RWPE2 (cell line): ENCODE results near the gene NME7.

Experiments used
- ATAC-seq: fragments of 200-7000 bp; cut with Tn5 transposase; 3 replicates; pipeline ENCODE4 v1.9.1; 2021; ENCODE audit warnings: low read depth
- DNase-seq: peaks from one replicate; pipeline ENCODE4 v3.0.0-alpha.2; 2020; ENCODE audit warnings: low spot score
- H3K27ac ChIP-seq: fragments of 450-650 bp; 2 replicates; pipeline ENCODE4 v1.5.1; 2017; ENCODE audit warnings: mild to moderate bottlenecking; ENCODE audit not compliant: poor library complexity, severe bottlenecking
- H3K27me3 ChIP-seq: fragments of 250-450 bp; sonication (Bioruptor Pico); 2 replicates; pipeline ENCODE4 v1.5.1; 2021; ENCODE audit warnings: mild to moderate bottlenecking, moderate library complexity; ENCODE audit not compliant: insufficient read depth, poor library complexity, severe bottlenecking
- H3K36me3 ChIP-seq: fragments of 250-450 bp; sonication (Bioruptor Pico); 2 replicates; pipeline ENCODE4 v1.5.1; 2020; ENCODE audit warnings: low read depth, mild to moderate bottlenecking, moderate library complexity
- H3K4me1 ChIP-seq: fragments of 250-450 bp; sonication (Bioruptor Pico); 2 replicates; pipeline ENCODE4 v1.5.1; 2021; ENCODE audit warnings: mild to moderate bottlenecking, moderate library complexity; ENCODE audit not compliant: insufficient read depth, poor library complexity, severe bottlenecking
- H3K4me3 ChIP-seq: fragments of 250-450 bp; sonication (Bioruptor Pico); 2 replicates; pipeline ENCODE4 v1.5.1; 2021; ENCODE audit warnings: mild to moderate bottlenecking, moderate library complexity; ENCODE audit not compliant: severe bottlenecking
- H3K9me3 ChIP-seq: fragments of 250-450 bp; sonication (Bioruptor Pico); 2 replicates; pipeline ENCODE4 v1.5.1; 2021; ENCODE audit warnings: mild to moderate bottlenecking, moderate library complexity; ENCODE audit not compliant: severe bottlenecking
- TF ChIP-seq, protein P1 (sequence below): fragments of 450-650 bp; IDR thresholded peaks from one replicate; pipeline ENCODE4 v1.5.1; 2017; ENCODE audit warnings: mild to moderate bottlenecking, moderate library complexity; ENCODE audit not compliant: poor library complexity, severe bottlenecking

NME7 gene

DNA sequence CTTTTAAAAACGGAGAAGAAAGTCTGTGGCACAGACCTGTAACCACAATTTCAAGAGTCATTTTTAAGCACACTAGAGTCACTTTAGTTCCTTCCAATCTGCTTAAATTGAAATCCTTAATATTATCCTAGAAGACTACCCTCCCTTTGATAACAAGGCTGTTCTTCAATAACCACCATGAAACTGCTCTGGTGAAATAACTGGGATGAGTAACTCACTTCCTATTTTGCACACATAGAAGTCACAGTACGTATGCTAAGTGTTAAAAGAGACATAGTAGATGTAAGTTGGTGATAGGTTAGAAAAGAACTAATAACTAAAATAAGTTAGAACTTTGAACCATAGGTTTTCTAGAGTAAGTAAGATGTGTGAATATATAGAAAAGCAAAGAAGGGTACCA is 107.8 kb downstream of the NME7 start:
- Histone ChIP-seq H3K36me3 (no peaks in the 10 kb centered on the region), H3K27ac (no peak overlapping the region), H3K27me3 (no peaks in the 10 kb centered on the region), H3K9me3 (no peaks in the 10 kb centered on the region), H3K4me3 (no peak overlapping the region), H3K4me1 (no peaks in the 10 kb centered on the region)
- TF ChIP-seq, protein P1, sequence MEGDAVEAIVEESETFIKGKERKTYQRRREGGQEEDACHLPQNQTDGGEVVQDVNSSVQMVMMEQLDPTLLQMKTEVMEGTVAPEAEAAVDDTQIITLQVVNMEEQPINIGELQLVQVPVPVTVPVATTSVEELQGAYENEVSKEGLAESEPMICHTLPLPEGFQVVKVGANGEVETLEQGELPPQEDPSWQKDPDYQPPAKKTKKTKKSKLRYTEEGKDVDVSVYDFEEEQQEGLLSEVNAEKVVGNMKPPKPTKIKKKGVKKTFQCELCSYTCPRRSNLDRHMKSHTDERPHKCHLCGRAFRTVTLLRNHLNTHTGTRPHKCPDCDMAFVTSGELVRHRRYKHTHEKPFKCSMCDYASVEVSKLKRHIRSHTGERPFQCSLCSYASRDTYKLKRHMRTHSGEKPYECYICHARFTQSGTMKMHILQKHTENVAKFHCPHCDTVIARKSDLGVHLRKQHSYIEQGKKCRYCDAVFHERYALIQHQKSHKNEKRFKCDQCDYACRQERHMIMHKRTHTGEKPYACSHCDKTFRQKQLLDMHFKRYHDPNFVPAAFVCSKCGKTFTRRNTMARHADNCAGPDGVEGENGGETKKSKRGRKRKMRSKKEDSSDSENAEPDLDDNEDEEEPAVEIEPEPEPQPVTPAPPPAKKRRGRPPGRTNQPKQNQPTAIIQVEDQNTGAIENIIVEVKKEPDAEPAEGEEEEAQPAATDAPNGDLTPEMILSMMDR, result no peak
- DNase-seq (no peak), ATAC-seq (no peak)

DNA sequence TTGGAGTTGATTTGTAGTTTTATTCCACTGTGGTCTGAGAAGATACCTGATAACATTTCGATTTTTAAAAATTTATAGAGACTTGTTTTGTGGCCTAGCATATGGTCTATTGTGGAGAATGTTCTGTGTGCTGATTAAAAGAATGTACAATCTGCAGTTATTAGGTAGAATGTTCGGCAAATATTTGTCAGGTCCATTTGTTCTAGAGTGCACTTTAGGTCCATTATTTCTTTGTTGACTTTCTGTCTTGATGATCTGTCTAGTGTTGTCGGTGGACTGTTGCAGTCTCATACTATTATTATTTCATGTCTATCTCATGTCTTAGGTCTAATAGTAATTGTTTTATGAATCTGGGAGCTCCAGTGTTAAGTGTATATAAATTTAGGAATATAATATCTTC is 116.8 kb downstream of the NME7 start:
- no peaks in the 10 kb centered on the region for H3K36me3 ChIP-seq
- TF ChIP-seq, protein P1, result no peak
- H3K27me3 ChIP-seq, result no peaks in the 10 kb centered on the region
- peaks cover 7% of the 10 kb centered on the region for H3K4me1 ChIP-seq
- H3K4me3 ChIP-seq, result no peak overlapping the region
- DNase-seq, result no peak
- H3K27ac ChIP-seq, result peak overlapping the region; percentile 42
- H3K9me3 ChIP-seq, result no peaks in the 10 kb centered on the region
- ATAC-seq, result no peak

DNA sequence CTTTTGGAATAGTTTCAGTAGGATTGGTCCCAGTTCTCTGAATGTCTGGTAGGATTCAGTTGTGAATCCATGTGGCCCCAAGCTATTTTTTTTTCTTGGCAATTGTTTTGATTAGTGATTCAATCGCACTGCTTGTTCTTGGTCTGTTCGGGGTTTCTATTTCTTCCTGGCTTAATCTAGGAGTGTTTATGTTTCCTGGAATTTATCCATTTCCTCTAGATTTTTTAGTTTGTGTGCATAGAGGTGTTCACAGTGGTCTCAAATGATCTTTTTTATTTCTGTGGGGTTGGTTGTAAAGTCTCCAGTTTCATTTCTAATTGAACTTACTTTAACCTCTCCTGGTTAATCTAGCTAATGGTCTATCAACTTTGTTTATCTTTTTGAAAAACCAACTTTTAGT is 117.6 kb downstream of the NME7 start:
- Histone ChIP-seq H3K27me3 (no peaks in the 10 kb centered on the region), H3K4me1 (peaks cover 7% of the 10 kb centered on the region), H3K9me3 (no peaks in the 10 kb centered on the region), H3K36me3 (no peaks in the 10 kb centered on the region), H3K27ac (peak overlapping the region; percentile 42), H3K4me3 (no peak overlapping the region)
- ATAC-seq, result peak; percentile 53
- TF ChIP-seq, protein P1, result no peak
- no peak for DNase-seq

DNA sequence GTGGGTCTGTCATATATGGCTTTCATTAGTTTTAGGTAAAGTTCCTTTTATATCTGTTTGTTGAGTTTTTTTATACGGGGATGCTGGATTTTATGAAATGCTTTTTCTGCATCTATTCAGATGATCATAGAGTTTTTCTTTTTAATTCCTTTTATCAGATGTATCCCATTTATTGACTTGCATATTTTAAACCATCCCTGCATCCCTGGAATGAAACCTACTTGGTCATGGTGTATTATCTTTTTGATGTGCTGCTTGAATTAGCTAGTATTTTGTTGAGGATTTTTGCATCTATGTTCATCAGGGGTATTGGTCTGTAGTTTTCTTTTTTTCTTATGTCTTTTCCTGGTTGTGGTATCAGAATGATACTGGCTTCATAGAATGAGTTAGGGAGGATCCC is 118.0 kb downstream of the NME7 start:
- DNase-seq, result no peak
- H3K4me3 ChIP-seq, result no peak overlapping the region
- H3K36me3 ChIP-seq, result no peaks in the 10 kb centered on the region
- peaks cover 7% of the 10 kb centered on the region for H3K4me1 ChIP-seq
- H3K27ac ChIP-seq, result peak overlapping the region; percentile 42
- H3K27me3 ChIP-seq, result no peaks in the 10 kb centered on the region
- TF ChIP-seq, protein P1, result no peak
- ATAC-seq, result no peak
- no peaks in the 10 kb centered on the region for H3K9me3 ChIP-seq

DNA sequence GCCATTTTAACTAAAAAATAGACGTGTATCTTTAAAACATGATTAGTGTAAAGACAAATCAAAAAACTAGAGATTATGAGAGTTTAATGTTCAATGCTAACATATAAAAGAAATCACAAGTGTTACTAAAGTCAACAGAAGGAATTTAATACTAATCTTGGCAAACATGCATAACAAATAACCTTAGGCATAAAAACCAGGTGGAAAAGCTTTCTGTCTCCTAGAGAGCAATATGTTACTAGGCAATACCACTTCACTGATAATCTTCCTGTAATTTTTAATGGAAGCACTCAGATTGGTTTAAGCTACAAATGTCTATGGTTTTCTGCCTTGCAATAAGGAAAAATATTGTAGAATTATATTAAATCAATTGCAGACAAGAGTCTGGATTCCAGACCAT is 121.9 kb downstream of the NME7 start:
- Histone ChIP-seq H3K4me3 (no peak overlapping the region), H3K27ac (no peak overlapping the region), H3K9me3 (no peaks in the 10 kb centered on the region), H3K4me1 (peaks cover 12% of the 10 kb centered on the region), H3K36me3 (no peaks in the 10 kb centered on the region), H3K27me3 (no peaks in the 10 kb centered on the region)
- TF ChIP-seq, protein P1, result no peak
- ATAC-seq, result no peak
- no peak for DNase-seq
